ENCODE results near the gene ITGA1. TPM values are rescaled to one million over a fixed set of nuclear protein-coding genes. Genes with fewer than 3 reads are reported as not detected.

ITGA1 gene
- total RNA-seq, 6 experiments from 2014 or later = 46.9 to 101 (median 83.9) TPM

DNA sequence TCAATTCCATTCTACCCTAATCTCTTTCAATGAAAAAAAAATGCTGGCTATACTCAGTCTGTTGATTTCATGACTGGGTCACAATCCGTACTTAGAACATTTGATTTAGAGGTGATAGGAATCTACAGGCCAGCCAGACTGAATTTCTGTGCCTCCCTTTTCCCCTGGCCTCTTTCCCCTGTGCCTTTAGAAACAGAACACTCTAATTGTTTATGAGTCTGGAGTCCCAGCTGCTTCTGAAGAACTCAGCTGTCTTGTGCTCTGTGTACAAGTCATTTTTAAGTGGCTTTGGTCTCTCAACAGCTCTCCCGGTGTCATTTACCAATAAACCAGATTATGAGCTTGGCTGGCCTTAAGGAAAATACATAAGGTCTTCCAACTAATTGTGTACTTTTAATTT is 107.4 kb downstream of the ITGA1 start:
- peak overlapping the region; percentile 24; the same call in 1 of the 2 replicates for H3K27ac Mint-ChIP-seq
- no peaks in the 10 kb centered on the region for H3K9me3 Mint-ChIP-seq
- peaks cover 36% of the 10 kb centered on the region for H3K36me3 Mint-ChIP-seq (ENCODE audit: low read depth)
- H3K4me1 Mint-ChIP-seq (ENCODE audit: low read depth) = peaks cover 68% of the 10 kb centered on the region
- H3K27me3 Mint-ChIP-seq (ENCODE audit: insufficient read depth) = no peaks in the 10 kb centered on the region; the same call in 1 of the 2 replicates
- no peak overlapping the region for H3K4me3 Mint-ChIP-seq
- TF ChIP-seq, protein P1, sequence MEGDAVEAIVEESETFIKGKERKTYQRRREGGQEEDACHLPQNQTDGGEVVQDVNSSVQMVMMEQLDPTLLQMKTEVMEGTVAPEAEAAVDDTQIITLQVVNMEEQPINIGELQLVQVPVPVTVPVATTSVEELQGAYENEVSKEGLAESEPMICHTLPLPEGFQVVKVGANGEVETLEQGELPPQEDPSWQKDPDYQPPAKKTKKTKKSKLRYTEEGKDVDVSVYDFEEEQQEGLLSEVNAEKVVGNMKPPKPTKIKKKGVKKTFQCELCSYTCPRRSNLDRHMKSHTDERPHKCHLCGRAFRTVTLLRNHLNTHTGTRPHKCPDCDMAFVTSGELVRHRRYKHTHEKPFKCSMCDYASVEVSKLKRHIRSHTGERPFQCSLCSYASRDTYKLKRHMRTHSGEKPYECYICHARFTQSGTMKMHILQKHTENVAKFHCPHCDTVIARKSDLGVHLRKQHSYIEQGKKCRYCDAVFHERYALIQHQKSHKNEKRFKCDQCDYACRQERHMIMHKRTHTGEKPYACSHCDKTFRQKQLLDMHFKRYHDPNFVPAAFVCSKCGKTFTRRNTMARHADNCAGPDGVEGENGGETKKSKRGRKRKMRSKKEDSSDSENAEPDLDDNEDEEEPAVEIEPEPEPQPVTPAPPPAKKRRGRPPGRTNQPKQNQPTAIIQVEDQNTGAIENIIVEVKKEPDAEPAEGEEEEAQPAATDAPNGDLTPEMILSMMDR (IDR thresholded peaks at IDR 0.05) = no peak
- DNase-seq = no peak

DNA sequence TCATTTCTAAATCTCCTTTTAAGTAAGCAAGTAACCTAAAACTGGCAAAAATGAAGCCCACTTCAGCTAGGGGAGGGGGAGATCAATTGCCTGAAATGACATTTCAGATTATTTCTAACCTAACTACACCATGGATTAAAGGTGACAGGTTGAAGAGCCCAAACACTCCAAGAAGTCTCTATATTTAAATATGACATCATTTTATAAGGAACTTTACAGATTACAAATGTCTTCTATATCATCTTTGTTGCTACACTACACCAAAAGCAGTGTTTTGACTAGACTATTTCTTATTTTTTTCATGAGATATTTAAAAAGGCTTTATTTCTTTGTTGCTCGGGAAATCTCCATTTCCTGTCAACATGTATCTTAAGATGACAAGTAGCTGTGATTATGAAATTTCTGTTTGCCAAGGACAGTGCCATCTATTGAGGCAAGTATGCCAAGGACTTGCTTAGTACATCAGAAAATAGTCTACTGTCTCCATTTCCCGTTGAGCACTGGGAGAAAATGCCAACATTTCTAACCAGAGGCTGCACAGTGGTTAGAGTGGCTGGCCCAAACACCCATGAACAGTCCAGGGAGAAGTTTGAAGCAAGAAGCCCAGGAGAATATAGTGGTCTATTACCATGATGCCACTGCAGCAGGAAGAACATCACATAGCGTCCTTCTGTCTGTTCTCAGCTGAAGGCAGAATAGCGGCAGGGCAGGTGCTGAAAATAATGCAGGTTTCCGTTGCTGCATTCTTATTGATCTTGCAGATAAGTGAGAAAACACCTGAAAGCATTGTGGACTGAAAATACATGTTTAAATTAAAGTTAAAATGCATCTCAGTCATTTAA is 108.1 kb downstream of the ITGA1 start:
- TF ChIP-seq, protein P1 (IDR thresholded peaks at IDR 0.05) = no peak
- no peak overlapping the region for H3K4me3 Mint-ChIP-seq
- H3K27ac Mint-ChIP-seq = no peak overlapping the region; the same call in 1 of the 2 replicates
- H3K9me3 Mint-ChIP-seq = no peaks in the 10 kb centered on the region
- H3K27me3 Mint-ChIP-seq (ENCODE audit: insufficient read depth) = no peaks in the 10 kb centered on the region; the same call in 1 of the 2 replicates
- DNase-seq = no peak
- peaks cover 33% of the 10 kb centered on the region for H3K36me3 Mint-ChIP-seq (ENCODE audit: low read depth)
- H3K4me1 Mint-ChIP-seq (ENCODE audit: low read depth) = peaks cover 68% of the 10 kb centered on the region

- Mint-ChIP-seq H3K4me3 (no peak overlapping the region), H3K27me3 (ENCODE audit: insufficient read depth) (no peaks in the 10 kb centered on the region; the same call in 1 of the 2 replicates), H3K27ac (no peak overlapping the region; the same call in none of the 2 replicates), H3K4me1 (ENCODE audit: low read depth) (peaks cover 68% of the 10 kb centered on the region), H3K9me3 (no peaks in the 10 kb centered on the region), H3K36me3 (ENCODE audit: low read depth) (peaks cover 38% of the 10 kb centered on the region)
- TF ChIP-seq, protein P1 (IDR thresholded peaks at IDR 0.05) = no peak
- DNase-seq = peak; percentile 25
Observed at GRCh38 chr5:52896534-52897237, 109.0 kb downstream of the ITGA1 start.

DNA sequence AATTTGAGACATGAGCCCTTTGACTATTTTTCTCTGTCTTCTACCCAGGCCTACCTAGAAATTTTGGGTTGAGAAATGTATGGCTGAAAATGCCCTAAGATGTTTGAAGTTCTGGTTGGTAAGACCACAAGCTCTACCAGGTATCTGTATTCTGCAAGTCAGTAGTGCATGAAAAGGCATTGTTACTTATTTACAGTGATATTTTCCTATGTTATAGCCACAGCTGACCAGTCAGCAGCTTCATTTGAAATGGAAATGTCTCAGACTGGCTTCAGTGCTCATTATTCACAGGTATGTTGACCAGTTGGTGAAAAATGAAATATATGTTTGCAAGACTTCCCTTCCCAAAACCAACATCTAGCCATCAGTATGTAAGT is 109.5 kb downstream of the ITGA1 start:
- Mint-ChIP-seq H3K36me3 (ENCODE audit: low read depth) (peaks cover 37% of the 10 kb centered on the region), H3K9me3 (no peaks in the 10 kb centered on the region), H3K27me3 (ENCODE audit: insufficient read depth) (no peaks in the 10 kb centered on the region; the same call in 1 of the 2 replicates), H3K27ac (no peak overlapping the region; the same call in 1 of the 2 replicates), H3K4me1 (ENCODE audit: low read depth) (peaks cover 64% of the 10 kb centered on the region), H3K4me3 (no peak overlapping the region)
- no peak for DNase-seq
- TF ChIP-seq, protein P1 (IDR thresholded peaks at IDR 0.05) = no peak

DNA sequence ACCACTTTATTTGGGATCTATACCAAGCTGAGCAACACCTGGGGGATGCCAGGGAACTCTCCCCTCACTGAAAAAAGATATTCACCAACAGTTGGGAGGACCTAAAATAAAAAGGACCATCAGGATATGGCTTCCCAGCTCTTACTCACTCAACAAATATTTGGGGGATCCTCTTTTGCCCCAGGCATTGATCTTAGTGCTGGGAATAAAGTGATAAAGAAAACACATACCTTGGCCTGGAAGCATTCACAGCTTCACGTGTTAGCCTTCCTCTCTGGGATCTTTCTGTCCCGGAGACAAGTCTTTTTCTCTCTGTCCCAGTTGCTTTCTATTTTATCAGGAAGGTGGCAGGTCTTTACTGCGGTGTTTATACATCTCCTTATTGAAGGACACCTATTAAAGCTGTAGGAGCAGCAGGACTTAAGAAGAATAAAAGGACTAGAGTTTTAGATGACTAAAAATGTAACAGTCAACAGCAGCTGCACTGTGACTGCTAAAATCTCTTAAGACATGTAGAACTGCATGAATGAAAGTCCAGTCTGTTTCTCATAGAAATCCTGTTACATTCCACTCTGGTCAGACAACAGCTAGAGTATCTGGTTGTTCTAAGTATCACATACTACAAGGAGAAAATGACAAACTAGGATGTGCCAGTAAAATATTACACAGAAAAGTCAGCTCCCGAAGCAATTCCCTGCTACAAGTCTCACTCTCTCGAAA is 111.4 kb downstream of the ITGA1 start:
- DNase-seq = no peak
- Mint-ChIP-seq H3K4me3 (no peak overlapping the region), H3K27me3 (ENCODE audit: insufficient read depth) (no peaks in the 10 kb centered on the region; the same call in none of the 2 replicates), H3K27ac (no peak overlapping the region), H3K9me3 (no peaks in the 10 kb centered on the region), H3K36me3 (ENCODE audit: low read depth) (peaks cover 40% of the 10 kb centered on the region), H3K4me1 (ENCODE audit: low read depth) (peaks cover 45% of the 10 kb centered on the region)
- TF ChIP-seq, protein P1 (IDR thresholded peaks at IDR 0.05) = no peak

Data from HFFc6 (cell line).